ENCODE measurements around the gene TNNT2.

Gene TNNT2

DNA sequence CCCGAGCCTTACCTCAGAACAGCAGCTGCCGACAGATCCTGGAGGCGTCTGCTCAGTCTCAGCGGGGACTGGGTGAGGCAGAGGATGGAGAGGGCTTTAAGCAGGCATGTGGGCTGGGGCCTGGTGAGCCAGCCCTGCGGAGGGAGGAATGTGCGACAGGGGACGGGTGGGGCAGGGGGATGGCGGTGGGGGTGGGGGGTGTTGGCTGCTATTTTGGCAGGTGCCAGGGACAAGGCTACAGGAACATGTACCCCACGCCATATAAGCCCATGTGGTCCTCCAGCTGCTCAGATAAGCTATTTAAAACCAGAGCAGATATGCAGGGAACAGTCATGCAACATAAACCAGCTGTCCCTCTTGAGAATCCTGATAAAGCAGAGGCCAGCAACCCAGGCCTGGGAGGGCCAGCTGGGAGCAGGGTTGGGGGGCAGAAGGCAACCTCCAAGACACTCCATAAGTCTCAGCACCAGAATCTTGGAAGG is at the start of gene TNNT2:
Gene TNNT2 (minus strand): TSS at position 70 of the 482 bp plus-strand sequence. CDS start 4,426 bp downstream, outside the sequence.
- in situ Hi-C loops (cut with HindIII; ENCODE audit: low sequenced_read_pairs): no loop called here
- no peak for DNase-seq (ENCODE audit: low read depth, low spot score)
- TF ChIP-seq, protein P1, sequence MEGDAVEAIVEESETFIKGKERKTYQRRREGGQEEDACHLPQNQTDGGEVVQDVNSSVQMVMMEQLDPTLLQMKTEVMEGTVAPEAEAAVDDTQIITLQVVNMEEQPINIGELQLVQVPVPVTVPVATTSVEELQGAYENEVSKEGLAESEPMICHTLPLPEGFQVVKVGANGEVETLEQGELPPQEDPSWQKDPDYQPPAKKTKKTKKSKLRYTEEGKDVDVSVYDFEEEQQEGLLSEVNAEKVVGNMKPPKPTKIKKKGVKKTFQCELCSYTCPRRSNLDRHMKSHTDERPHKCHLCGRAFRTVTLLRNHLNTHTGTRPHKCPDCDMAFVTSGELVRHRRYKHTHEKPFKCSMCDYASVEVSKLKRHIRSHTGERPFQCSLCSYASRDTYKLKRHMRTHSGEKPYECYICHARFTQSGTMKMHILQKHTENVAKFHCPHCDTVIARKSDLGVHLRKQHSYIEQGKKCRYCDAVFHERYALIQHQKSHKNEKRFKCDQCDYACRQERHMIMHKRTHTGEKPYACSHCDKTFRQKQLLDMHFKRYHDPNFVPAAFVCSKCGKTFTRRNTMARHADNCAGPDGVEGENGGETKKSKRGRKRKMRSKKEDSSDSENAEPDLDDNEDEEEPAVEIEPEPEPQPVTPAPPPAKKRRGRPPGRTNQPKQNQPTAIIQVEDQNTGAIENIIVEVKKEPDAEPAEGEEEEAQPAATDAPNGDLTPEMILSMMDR (IDR thresholded peaks at IDR 0.05; ENCODE audit: low read depth, low read length): no peak
- no peak within 1 kb of the TSS for H3K4me3 ChIP-seq (ENCODE audit: low read depth, low read length)

DNA sequence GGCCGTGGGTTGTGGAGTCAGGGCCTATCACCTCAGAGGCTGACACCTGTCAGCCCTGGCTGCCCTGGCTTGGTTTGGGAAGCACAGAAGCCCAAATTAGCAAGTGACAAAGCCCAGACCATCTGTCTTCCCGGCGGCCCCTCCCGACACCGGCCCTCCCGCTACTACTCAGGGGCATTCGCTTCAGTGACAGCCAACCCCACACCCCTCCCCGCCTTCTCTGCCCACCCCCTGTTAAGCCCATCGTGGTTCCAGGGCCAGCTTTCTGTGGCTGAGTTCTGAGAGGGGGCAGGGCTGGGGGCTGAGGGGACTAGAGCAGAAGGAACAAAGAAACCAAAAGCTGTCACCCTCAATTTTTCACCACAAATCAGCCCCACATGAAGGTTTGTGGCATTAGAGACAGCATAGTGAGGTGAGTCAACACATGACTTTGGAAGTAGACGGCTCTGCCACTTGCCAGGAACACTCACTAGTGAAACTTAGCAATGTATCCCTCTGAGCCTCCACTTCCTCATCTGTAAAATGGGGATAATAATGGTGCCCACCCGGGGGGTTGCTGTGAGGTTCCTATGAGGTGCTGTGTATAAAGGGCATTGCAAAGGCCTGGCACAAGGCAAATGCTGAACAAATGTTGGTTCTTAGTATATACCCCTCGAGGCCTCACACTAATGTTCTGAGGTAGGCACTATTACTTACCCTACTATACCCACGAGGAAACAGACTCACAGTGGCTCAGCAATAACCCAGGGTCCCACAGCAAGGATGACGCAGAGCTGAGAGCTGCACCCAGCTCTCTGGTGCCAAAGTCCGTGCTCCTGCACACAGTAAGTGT is 49.2 kb upstream of the TNNT2 start:
- DNase-seq (ENCODE audit: low read depth, low spot score): no peak
- TF ChIP-seq, protein P1 (IDR thresholded peaks at IDR 0.05; ENCODE audit: low read depth, low read length): no peak
- in situ Hi-C loops (cut with HindIII; ENCODE audit: low sequenced_read_pairs): no loop called here
- no peak overlapping the region for H3K4me3 ChIP-seq (ENCODE audit: low read depth, low read length)

- in situ Hi-C loops (cut with HindIII; ENCODE audit: low sequenced_read_pairs): no loop called here
- no peak for DNase-seq (ENCODE audit: low read depth, low spot score)
- TF ChIP-seq, protein P1 (IDR thresholded peaks at IDR 0.05; ENCODE audit: low read depth, low read length): no peak
- no peak overlapping the region for H3K4me3 ChIP-seq (ENCODE audit: low read depth, low read length)
These were observed 46.7 kb upstream of the TNNT2 start for GRCh38 chr1:201424146-201424545.

GRCh38 chr1:201423655-201424054 is 46.2 kb upstream of the TNNT2 start:
- in situ Hi-C loops (cut with HindIII; ENCODE audit: low sequenced_read_pairs): no loop called here
- no peak overlapping the region for H3K4me3 ChIP-seq (ENCODE audit: low read depth, low read length)
- DNase-seq (ENCODE audit: low read depth, low spot score): no peak
- TF ChIP-seq, protein P1 (IDR thresholded peaks at IDR 0.05; ENCODE audit: low read depth, low read length): no peak

- TF ChIP-seq, protein P1 (IDR thresholded peaks at IDR 0.05; ENCODE audit: low read depth, low read length): no peak
- no peak for DNase-seq (ENCODE audit: low read depth, low spot score)
- in situ Hi-C loops (cut with HindIII; ENCODE audit: low sequenced_read_pairs): no loop called here
- no peak overlapping the region for H3K4me3 ChIP-seq (ENCODE audit: low read depth, low read length)
These were observed 45.1 kb upstream of the TNNT2 start for GRCh38 chr1:201422436-201423030.

- H3K4me3 ChIP-seq (ENCODE audit: low read depth, low read length): no peak overlapping the region
- TF ChIP-seq, protein P1 (IDR thresholded peaks at IDR 0.05; ENCODE audit: low read depth, low read length): no peak
- DNase-seq (ENCODE audit: low read depth, low spot score): no peak
- in situ Hi-C loops (cut with HindIII; ENCODE audit: low sequenced_read_pairs): no loop called here
These were observed 44.5 kb upstream of the TNNT2 start for GRCh38 chr1:201422026-201422425.

All from astrocyte of the spinal cord (primary cell).